ENCODE results near the gene NCF2.
A peak's percentile ranks its signal among the peaks of the same experiment; 100 is the strongest.

NCF2 gene

GRCh38 chr1:183567584-183567983 is 22.7 kb downstream of the NCF2 start:
- TF ChIP-seq CTCF (IDR thresholded peaks at IDR 0.05; ENCODE audit: insufficient read depth, low read length, poor library complexity, severe bottlenecking) = no peak
- peak; percentile 39 for DNase-seq (ENCODE audit: extremely low read depth, insufficient read length)
- Histone ChIP-seq H3K4me3 (replicated peaks; ENCODE audit: low read depth, low read length) (no peak overlapping the region), H3K36me3 (ENCODE audit: control insufficient read depth, insufficient read depth, low read length) (peaks cover 27% of the 10 kb centered on the region), H3K27me3 (replicated peaks; ENCODE audit: control insufficient read depth, insufficient read depth, low read length) (no peaks in the 10 kb centered on the region)

GRCh38 chr1:183566026-183566425 is 24.2 kb downstream of the NCF2 start:
- no peaks in the 10 kb centered on the region for H3K27me3 ChIP-seq (replicated peaks; ENCODE audit: control insufficient read depth, insufficient read depth, low read length)
- DNase-seq (ENCODE audit: extremely low read depth, insufficient read length) = no peak
- TF ChIP-seq CTCF (IDR thresholded peaks at IDR 0.05; ENCODE audit: insufficient read depth, low read length, poor library complexity, severe bottlenecking) = no peak
- no peak overlapping the region for H3K4me3 ChIP-seq (replicated peaks; ENCODE audit: low read depth, low read length)
- H3K36me3 ChIP-seq (ENCODE audit: control insufficient read depth, insufficient read depth, low read length) = peaks cover 27% of the 10 kb centered on the region

GRCh38 chr1:183565261-183565660 is 25.0 kb downstream of the NCF2 start:
- DNase-seq (ENCODE audit: extremely low read depth, insufficient read length) = no peak
- TF ChIP-seq CTCF (IDR thresholded peaks at IDR 0.05; ENCODE audit: insufficient read depth, low read length, poor library complexity, severe bottlenecking) = no peak
- Histone ChIP-seq H3K27me3 (replicated peaks; ENCODE audit: control insufficient read depth, insufficient read depth, low read length) (no peaks in the 10 kb centered on the region), H3K36me3 (ENCODE audit: control insufficient read depth, insufficient read depth, low read length) (peaks cover 32% of the 10 kb centered on the region), H3K4me3 (replicated peaks; ENCODE audit: low read depth, low read length) (no peak overlapping the region)

GRCh38 chr1:183562701-183563100 is 27.6 kb downstream of the NCF2 start:
- Histone ChIP-seq H3K36me3 (ENCODE audit: control insufficient read depth, insufficient read depth, low read length) (peaks cover 26% of the 10 kb centered on the region), H3K4me3 (replicated peaks; ENCODE audit: low read depth, low read length) (no peak overlapping the region), H3K27me3 (replicated peaks; ENCODE audit: control insufficient read depth, insufficient read depth, low read length) (no peaks in the 10 kb centered on the region)
- no peak for TF ChIP-seq CTCF (IDR thresholded peaks at IDR 0.05; ENCODE audit: insufficient read depth, low read length, poor library complexity, severe bottlenecking)
- no peak for DNase-seq (ENCODE audit: extremely low read depth, insufficient read length)

GRCh38 chr1:183559061-183559460 is 31.2 kb downstream of the NCF2 start:
- peaks cover 26% of the 10 kb centered on the region for H3K36me3 ChIP-seq (ENCODE audit: control insufficient read depth, insufficient read depth, low read length)
- no peak for TF ChIP-seq CTCF (IDR thresholded peaks at IDR 0.05; ENCODE audit: insufficient read depth, low read length, poor library complexity, severe bottlenecking)
- H3K4me3 ChIP-seq (replicated peaks; ENCODE audit: low read depth, low read length) = no peak overlapping the region

GRCh38 chr1:183554577-183554976 is 35.7 kb downstream of the NCF2 start:
- Histone ChIP-seq H3K27me3 (replicated peaks; ENCODE audit: control insufficient read depth, insufficient read depth, low read length) (no peaks in the 10 kb centered on the region), H3K4me3 (replicated peaks; ENCODE audit: low read depth, low read length) (no peak overlapping the region), H3K36me3 (ENCODE audit: control insufficient read depth, insufficient read depth, low read length) (peaks cover 25% of the 10 kb centered on the region)
- no peak for DNase-seq (ENCODE audit: extremely low read depth, insufficient read length)
- no peak for TF ChIP-seq CTCF (IDR thresholded peaks at IDR 0.05; ENCODE audit: insufficient read depth, low read length, poor library complexity, severe bottlenecking)

More at GRCh38 chr1:183559061-183559460, 31.2 kb downstream of the NCF2 start:
- H3K27me3 ChIP-seq (replicated peaks; ENCODE audit: control insufficient read depth, insufficient read depth, low read length) = no peaks in the 10 kb centered on the region
- no peak for DNase-seq (ENCODE audit: extremely low read depth, insufficient read length)
